Endothelial cell of umbilical vein (primary cell): ENCODE measurements around the gene TWIST1. TPM values are rescaled to one million over a fixed set of nuclear protein-coding genes. Genes with fewer than 3 reads are reported as not detected.

ENCODE experiments used
- BruUV-seq: library from RNA; stranded (reverse); fragments of 400-500 nt; replicated peaks from 2 replicates; lab custom pipeline; 2021; lab: Mats Ljungman, UMichigan
- CTCF ChIA-PET: fragments of 300-600, 350-600 bp; sonication (Branson Sonifier 250); formaldehyde crosslinking; loops from one replicate; lab custom pipeline; 2021; ENCODE audit warnings: antibody characterized with exemption, inconsistent platforms; lab: Charles Lee
- POLR2A ChIA-PET: fragments of 300-600, 350-600 bp; sonication (Branson Sonifier 250); formaldehyde crosslinking; loops from one replicate; lab custom pipeline; 2021; ENCODE audit warnings: antibody characterized with exemption, inconsistent platforms; lab: Charles Lee
- DNase-seq: peaks from one replicate; pipeline ENCODE4 v3.0.0-alpha.2; 2011; ENCODE audit warnings: low read depth, low spot score
- FAIRE-seq: peaks from 2 replicates; lab custom pipeline; 2011; peaks lifted over from hg19 to GRCh38; lab: Jason Lieb, UNC
- H2AFZ ChIP-seq: 2 replicates; pipeline ENCODE4 v1.6.0; 2012; ENCODE audit warnings: low read depth, low read length, control low read depth, inconsistent platforms
- H3K27ac ChIP-seq: 2 replicates; pipeline ENCODE4 v1.5.1; 2011; ENCODE audit warnings: low read depth, mild to moderate bottlenecking, control low read depth, low read length, moderate library complexity; ENCODE audit not compliant: insufficient read depth
- H3K27me3 ChIP-seq, 2 experiments: 2 replicates each; pipeline versions ENCODE4 v1.6.0 to v1.6.1; 2011; ENCODE audit warnings: low read length in 2 of 2, mixed read lengths in 1 of 2; ENCODE audit not compliant: control insufficient read depth in 2 of 2, insufficient read depth in 2 of 2
- H3K36me3 ChIP-seq, 2 experiments: 2 replicates in 1 of 2; 3 replicates in 1 of 2; pipeline ENCODE4 v1.5.1; 2011; ENCODE audit warnings: low read length in 2 of 2, mild to moderate bottlenecking in 1 of 2, moderate library complexity in 1 of 2; ENCODE audit not compliant: control insufficient read depth in 2 of 2, insufficient read depth in 2 of 2; ENCODE audit errors: extremely low read depth in 1 of 2
- H3K4me1 ChIP-seq: 3 replicates; pipeline ENCODE4 v1.5.1; 2011; ENCODE audit warnings: mild to moderate bottlenecking, low read length; ENCODE audit not compliant: control insufficient read depth, insufficient read depth; ENCODE audit errors: extremely low read depth
- H3K4me2 ChIP-seq: 2 replicates; pipeline ENCODE4 v1.6.1; 2011; ENCODE audit warnings: low read length, control low read depth, mixed read lengths; ENCODE audit not compliant: insufficient read depth
- H3K4me3 ChIP-seq, 3 experiments: fragments of 200-600 bp in 1 of 3; sonication (generic), shearing (Covaris generic) in 1 of 3; replicated peaks in 1 of 3; 2 replicates each; pipeline ENCODE4 v1.5.1; 2011 to 2016; ENCODE audit warnings: control low read depth in 3 of 3, low read length in 3 of 3, mild to moderate bottlenecking in 2 of 3, inconsistent platforms in 1 of 3, low read depth in 1 of 3, moderate library complexity in 1 of 3; ENCODE audit not compliant: insufficient read depth in 1 of 3
- H3K79me2 ChIP-seq: 2 replicates; pipeline ENCODE4 v1.6.0; 2012; ENCODE audit warnings: low read length, inconsistent platforms; ENCODE audit not compliant: control insufficient read depth, insufficient read depth
- H3K9ac ChIP-seq: replicated peaks from 2 replicates; pipeline ENCODE3; 2011; ENCODE audit warnings: low read length, control low read depth; ENCODE audit not compliant: insufficient read depth; ENCODE audit errors: extremely low read depth
- H3K9me1 ChIP-seq: replicated peaks from 3 replicates; pipeline ENCODE4 v1.6.0; 2011; ENCODE audit warnings: mild to moderate bottlenecking, low read length; ENCODE audit not compliant: control insufficient read depth, insufficient read depth; ENCODE audit errors: extremely low read depth
- H3K9me3 ChIP-seq: replicated peaks from 2 replicates; pipeline ENCODE4 v1.5.1; 2012; ENCODE audit warnings: low read length, inconsistent platforms; ENCODE audit not compliant: control insufficient read depth, insufficient read depth
- H4K20me1 ChIP-seq: replicated peaks from 2 replicates; pipeline ENCODE3; 2011; ENCODE audit warnings: mild to moderate bottlenecking, low read length; ENCODE audit not compliant: control insufficient read depth, insufficient read depth; ENCODE audit errors: extremely low read depth
- EZH2 ChIP-seq: IDR thresholded peaks from 2 replicates; pipeline ENCODE4 v1.6.1; 2012; ENCODE audit warnings: borderline replicate concordance, low read depth, mild to moderate bottlenecking, moderate library complexity, low read length, inconsistent platforms; ENCODE audit not compliant: severe bottlenecking
- FOS ChIP-seq: IDR thresholded peaks from 2 replicates; pipeline ENCODE4 v1.6.1; 2011; ENCODE audit warnings: mild to moderate bottlenecking, low read length, moderate library complexity, borderline replicate concordance; ENCODE audit not compliant: insufficient read depth
- GATA2 ChIP-seq: IDR thresholded peaks from 2 replicates; pipeline ENCODE4 v1.7.0; 2011; ENCODE audit warnings: low read depth, mild to moderate bottlenecking, moderate library complexity, mixed read lengths, low read length; ENCODE audit not compliant: insufficient read length, insufficient read depth
- JUN ChIP-seq: IDR thresholded peaks from 2 replicates; pipeline ENCODE4 v1.6.1; 2011; ENCODE audit warnings: borderline replicate concordance, low read depth; ENCODE audit not compliant: insufficient read length, insufficient read depth
- MYC ChIP-seq: IDR thresholded peaks from one replicate; pipeline ENCODE4 v1.6.1; 2011; ENCODE audit warnings: mild to moderate bottlenecking, low read depth, low read length
- POLR2A ChIP-seq: IDR thresholded peaks from 2 replicates; pipeline ENCODE4 v1.6.1; 2012; ENCODE audit warnings: low read depth, mild to moderate bottlenecking, control low read depth, low read length
- POLR2AphosphoS5 ChIP-seq: IDR thresholded peaks from 2 replicates; pipeline ENCODE4 v1.6.1; 2012; ENCODE audit warnings: low read depth, mild to moderate bottlenecking, control low read depth, low read length, moderate library complexity; ENCODE audit not compliant: insufficient read depth
- dilution Hi-C: fragments of 300-500 bp; cut with MboI; formaldehyde crosslinking; loops from one replicate; pipeline ENCODE4 v1.15.0; 2019; ENCODE audit warnings: low sequenced_read_pairs; ENCODE audit not compliant: extremely low pct_ligation_motif_present
- intact Hi-C: fragments of 100-400 bp; cut with micrococcal nuclease; formaldehyde crosslinking; loops from one replicate; pipeline ENCODE4 v1.10.0; 2022
- polyA plus RNA-seq, 4 experiments: library from polyadenylated mRNA; depleted of rRNA in 3 of 4; stranded (reverse) in 3 of 4; unstranded in 1 of 4; fragments of >200 nt; gene quantifications; 2 replicates each; pipeline versions ENCODE4 v1.2.1 to v1.2.3, GENCODE V29; 2011 to 2012; ENCODE audit warnings: missing spikeins in 1 of 4
- total RNA-seq: library from RNA; stranded (reverse); gene quantifications from 2 replicates; pipeline ENCODE4 v1.2.3, GENCODE V29; 2021
- TF ChIP-seq, protein P1 (sequence below), 2 donors: IDR thresholded peaks; 1 replicate in 1 of 2; 2 replicates in 1 of 2; pipeline ENCODE4 v1.5.1; 2011; ENCODE audit warnings: low read length in 2 of 2, mild to moderate bottlenecking in 2 of 2, moderate library complexity in 2 of 2, control low read depth in 1 of 2, inconsistent platforms in 1 of 2, low read depth in 1 of 2; ENCODE audit not compliant: insufficient read depth in 1 of 2; ENCODE audit errors: extremely low read depth in 1 of 2
- TF ChIP-seq, protein P2 (sequence below): IDR thresholded peaks from 2 replicates; pipeline ENCODE4 v1.6.1; 2011; ENCODE audit not compliant: insufficient read depth, insufficient read length

TWIST1 gene
- total and polyA plus RNA-seq, 2 donors (not counting 3 experiments of a cell fraction or from before 2014, with no cell fraction given) = not detected

DNA sequence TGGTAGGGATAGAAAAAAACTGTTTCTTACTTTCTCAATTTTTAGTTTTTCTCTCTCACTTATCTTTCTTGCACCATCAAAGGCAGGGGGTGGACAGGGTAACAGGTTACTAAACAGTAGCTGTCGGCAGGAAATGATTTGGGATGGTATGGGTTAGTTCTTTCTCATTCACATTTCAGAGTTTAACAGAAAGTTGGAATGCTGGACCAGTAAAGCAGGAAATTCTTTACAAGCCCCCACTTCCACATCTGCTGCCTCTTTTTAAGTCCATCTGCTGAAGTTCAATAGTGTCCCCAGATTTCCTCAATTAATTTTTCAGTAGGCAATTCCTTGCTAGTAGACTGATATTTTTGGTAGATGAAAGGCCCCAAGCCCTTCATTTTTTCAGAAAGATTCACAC is 23.3 kb downstream of the TWIST1 start:
- Histone ChIP-seq H3K4me1 (no peaks in the 10 kb centered on the region), H3K9me1 (no peaks in the 10 kb centered on the region), H3K4me3 (no peak overlapping the region), H2AFZ (no peak overlapping the region), H3K36me3 (no peaks in the 10 kb centered on the region), H3K79me2 (no peaks in the 10 kb centered on the region), H3K4me2 (no peak overlapping the region), H3K27me3 (peaks cover 3 to 32% of the 10 kb centered on the region in 2 experiments), H3K9ac (no peak overlapping the region), H4K20me1 (no peaks in the 10 kb centered on the region), H3K27ac (no peak overlapping the region), H3K9me3 (no peaks in the 10 kb centered on the region)
- POLR2A ChIA-PET = no interaction called here
- dilution Hi-C loops = no loop called here
- CTCF ChIA-PET = no interaction called here
- DNase-seq = no peak
- BruUV-seq = no TSS peak
- intact Hi-C loops = loop anchor here (2.0 kb wide), 1 partner anchor 13 kb away; no protein-coding TSS in a partner anchor
- TF ChIP-seq, protein P1, sequence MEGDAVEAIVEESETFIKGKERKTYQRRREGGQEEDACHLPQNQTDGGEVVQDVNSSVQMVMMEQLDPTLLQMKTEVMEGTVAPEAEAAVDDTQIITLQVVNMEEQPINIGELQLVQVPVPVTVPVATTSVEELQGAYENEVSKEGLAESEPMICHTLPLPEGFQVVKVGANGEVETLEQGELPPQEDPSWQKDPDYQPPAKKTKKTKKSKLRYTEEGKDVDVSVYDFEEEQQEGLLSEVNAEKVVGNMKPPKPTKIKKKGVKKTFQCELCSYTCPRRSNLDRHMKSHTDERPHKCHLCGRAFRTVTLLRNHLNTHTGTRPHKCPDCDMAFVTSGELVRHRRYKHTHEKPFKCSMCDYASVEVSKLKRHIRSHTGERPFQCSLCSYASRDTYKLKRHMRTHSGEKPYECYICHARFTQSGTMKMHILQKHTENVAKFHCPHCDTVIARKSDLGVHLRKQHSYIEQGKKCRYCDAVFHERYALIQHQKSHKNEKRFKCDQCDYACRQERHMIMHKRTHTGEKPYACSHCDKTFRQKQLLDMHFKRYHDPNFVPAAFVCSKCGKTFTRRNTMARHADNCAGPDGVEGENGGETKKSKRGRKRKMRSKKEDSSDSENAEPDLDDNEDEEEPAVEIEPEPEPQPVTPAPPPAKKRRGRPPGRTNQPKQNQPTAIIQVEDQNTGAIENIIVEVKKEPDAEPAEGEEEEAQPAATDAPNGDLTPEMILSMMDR (IDR thresholded peaks at IDR 0.05; ENCODE audit: extremely low read depth in 1 of 2, insufficient read depth in 1 of 2, low read depth in 1 of 2, low read length in 2 of 2) = no peak
- TF ChIP-seq, protein P2, sequence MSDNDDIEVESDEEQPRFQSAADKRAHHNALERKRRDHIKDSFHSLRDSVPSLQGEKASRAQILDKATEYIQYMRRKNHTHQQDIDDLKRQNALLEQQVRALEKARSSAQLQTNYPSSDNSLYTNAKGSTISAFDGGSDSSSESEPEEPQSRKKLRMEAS = no peak
- TF ChIP-seq GATA2 (no peak), POLR2AphosphoS5 (no peak), FOS (no peak), JUN (no peak), MYC (no peak), EZH2 (no peak), POLR2A (no peak)
- FAIRE-seq = no peak
